A673 (cell line): ENCODE measurements around the gene ZBTB8B. TPM values are rescaled to one million over a fixed set of nuclear protein-coding genes. Genes with fewer than 3 reads are reported as not detected.
"Not testable (repeated sequence)": the region's sequence is repeated elsewhere in the genome, so short reads cannot be mapped to it uniquely, and the experiment has no call there.

Source experiments
- BruUV-seq: library from RNA; stranded (reverse); fragments of 400-500 nt; replicated peaks from 2 replicates; lab custom pipeline; 2021; lab: Mats Ljungman, UMichigan
- CTCF ChIA-PET: fragments of 300-600 bp; sonication (Branson Sonifier 250); formaldehyde crosslinking; loops from one replicate; lab custom pipeline; 2022; ENCODE audit warnings: antibody characterized with exemption; lab: Charles Lee
- POLR2A ChIA-PET: fragments of 300-600 bp; sonication (Branson Sonifier 250); formaldehyde crosslinking; loops from one replicate; lab custom pipeline; 2022; ENCODE audit warnings: antibody characterized with exemption; ENCODE audit not compliant: low non-redundant PET; lab: Charles Lee
- DNase-seq: peaks from one replicate; pipeline ENCODE4 v3.0.0-alpha.2; 2015; ENCODE audit warnings: low spot score
- H3K27ac ChIP-seq: fragments of 200-600 bp; sonication (generic); 2 replicates; pipeline ENCODE4 v1.5.1; 2016; ENCODE audit warnings: mixed run types, low read depth, mild to moderate bottlenecking, mixed read lengths, antibody characterized with exemption, low read length; ENCODE audit not compliant: poor library complexity, severe bottlenecking
- H3K27me3 ChIP-seq: fragments of 200-600 bp; sonication (generic); replicated peaks from 2 replicates; pipeline ENCODE4 v1.6.1; 2017; ENCODE audit warnings: mixed run types, low read depth, mild to moderate bottlenecking, mixed read lengths, antibody characterized with exemption, low read length; ENCODE audit not compliant: insufficient read depth, poor library complexity
- H3K36me3 ChIP-seq: fragments of 200-600 bp; sonication (generic); 2 replicates; pipeline ENCODE4 v1.6.1; 2016; ENCODE audit warnings: mixed run types, mild to moderate bottlenecking, mixed read lengths, antibody characterized with exemption, low read length; ENCODE audit not compliant: insufficient read depth, poor library complexity, severe bottlenecking
- H3K4me1 ChIP-seq: fragments of 200-600 bp; sonication (generic); 2 replicates; pipeline ENCODE4 v1.6.1; 2017; ENCODE audit warnings: mixed run types, mild to moderate bottlenecking, mixed read lengths, antibody characterized with exemption, low read length; ENCODE audit not compliant: insufficient read depth, poor library complexity, severe bottlenecking
- H3K4me3 ChIP-seq: fragments of 200-600 bp; sonication (generic); 2 replicates; pipeline ENCODE4 v1.5.1; 2016; ENCODE audit warnings: low read depth, mixed run types, mild to moderate bottlenecking, mixed read lengths, low read length; ENCODE audit not compliant: poor library complexity, severe bottlenecking
- H3K9me3 ChIP-seq: fragments of 200-600 bp; sonication (generic); 2 replicates; pipeline ENCODE4 v1.6.1; 2016; ENCODE audit warnings: mixed run types, low read depth, mild to moderate bottlenecking, mixed read lengths, antibody characterized with exemption, low read length; ENCODE audit not compliant: poor library complexity, severe bottlenecking
- CTCF ChIP-seq: fragments of 300-800, 200-600 bp; sonication (generic); conservative IDR thresholded peaks from 2 replicates; pipeline ENCODE4 v1.5.1; 2017; ENCODE audit warnings: low read depth, mild to moderate bottlenecking, antibody characterized with exemption, low read length, moderate library complexity, mixed read lengths
- EZH2 ChIP-seq: fragments of 200-600 bp; sonication (generic); IDR thresholded peaks from 2 replicates; pipeline ENCODE4 v1.6.1; 2017; ENCODE audit warnings: borderline replicate concordance, low read depth, mild to moderate bottlenecking, mixed read lengths, antibody characterized with exemption, low read length; ENCODE audit not compliant: poor library complexity, severe bottlenecking
- intact Hi-C: fragments of 100-400 bp; cut with micrococcal nuclease; formaldehyde crosslinking; loops from one replicate; pipeline ENCODE4 v1.10.0; 2022; ENCODE audit not compliant: unreplicated experiment
- total RNA-seq: library from RNA; stranded (reverse); gene quantifications from 2 replicates; pipeline ENCODE4 v1.2.3, GENCODE V29; 2021

Gene ZBTB8B
- total RNA-seq, 1 experiment from 2014 or later: 0.06 TPM

- BruUV-seq: no TSS peak
- ChIA-PET CTCF (interaction anchor here (0.6 kb wide), 1 partner anchor 17 kb away, joined by 3 read pairs; no protein-coding TSS in a partner anchor), POLR2A (no interaction called here)
- H3K27me3 ChIP-seq: no peaks in the 10 kb centered on the region
- H3K36me3 ChIP-seq: no peaks in the 10 kb centered on the region
- TF ChIP-seq CTCF (no peak), EZH2 (no peak)
- no peaks in the 10 kb centered on the region for H3K4me1 ChIP-seq
- intact Hi-C loops: loop anchor here (10.0 kb wide), 1 partner anchor 637 kb away; the partner anchor contains the start of gene AZIN2
- peaks cover 13% of the 10 kb centered on the region for H3K9me3 ChIP-seq
- no peak overlapping the region for H3K27ac ChIP-seq
- H3K4me3 ChIP-seq: peak overlapping the region; percentile 21
- peak; percentile 73 for DNase-seq
These were observed 17.2 kb upstream of the ZBTB8B start for GRCh38 chr1:32447469-32448185.

- BruUV-seq, H3K36me3 ChIP-seq, H3K27ac ChIP-seq, H3K27me3 ChIP-seq, POLR2A ChIA-PET, H3K4me1 ChIP-seq: not testable (repeated sequence)
- CTCF ChIA-PET: interaction anchor here (0.6 kb wide), 2 partner anchors 16 to 49 kb away, joined by 3 to 6 read pairs; no protein-coding TSS in a partner anchor
- intact Hi-C loops: loop anchor here (10.0 kb wide), 1 partner anchor 637 kb away; the partner anchor contains the start of gene AZIN2
- peak; percentile 78 for DNase-seq
- peaks cover 13% of the 10 kb centered on the region for H3K9me3 ChIP-seq
- TF ChIP-seq CTCF: peak; percentile 74
- peak overlapping the region; percentile 21 for H3K4me3 ChIP-seq
These were observed 16.6 kb upstream of the ZBTB8B start for GRCh38 chr1:32448186-32448772.

- peaks cover 13% of the 10 kb centered on the region for H3K9me3 ChIP-seq
- TF ChIP-seq CTCF: 0 out of 2 replicates have a peak, but pooled peaks have one; percentile 17
- TF ChIP-seq EZH2: no peak
- H3K4me3 ChIP-seq: no peak overlapping the region
- peak; percentile 57 for DNase-seq
- no TSS peak for BruUV-seq
- H3K4me1 ChIP-seq: no peaks in the 10 kb centered on the region
- H3K27ac ChIP-seq: no peak overlapping the region
- no peaks in the 10 kb centered on the region for H3K27me3 ChIP-seq
- intact Hi-C loops: loop anchor here (10.0 kb wide), 1 partner anchor 636 kb away; the partner anchor contains the start of gene AZIN2
- ChIA-PET POLR2A (no interaction called here), CTCF (interaction anchor here (0.6 kb wide), 1 partner anchor 49 kb away, joined by 6 read pairs; no protein-coding TSS in a partner anchor)
- H3K36me3 ChIP-seq: no peaks in the 10 kb centered on the region
These were observed 16.0 kb upstream of the ZBTB8B start for GRCh38 chr1:32448773-32449456.

- H3K9me3 ChIP-seq: peaks cover 13% of the 10 kb centered on the region
- H3K4me3 ChIP-seq, BruUV-seq, H3K4me1 ChIP-seq, DNase-seq, CTCF ChIA-PET, H3K27me3 ChIP-seq, H3K27ac ChIP-seq, POLR2A ChIA-PET, H3K36me3 ChIP-seq: not testable (repeated sequence)
- intact Hi-C loops: loop anchor here (10.0 kb wide), 1 partner anchor 635 kb away; the partner anchor contains the start of gene AZIN2
These were observed 15.4 kb upstream of the ZBTB8B start for GRCh38 chr1:32449457-32449831.
